GM10266 (cell line): Measurements from ENCODE around the gene AKR1D1.
"Not testable (repeated sequence)": the region's sequence is repeated elsewhere in the genome, so short reads cannot be mapped to it uniquely, and the experiment has no call there.

Experiments
- DNase-seq: peaks from one replicate; pipeline ENCODE4 v3.0.0; 2012; ENCODE audit errors: extremely low spot score
- CTCF ChIP-seq: IDR thresholded peaks from 2 replicates; pipeline ENCODE4 v1.5.1; 2012; ENCODE audit warnings: mild to moderate bottlenecking, low read depth; ENCODE audit not compliant: control insufficient read depth, insufficient read depth; ENCODE audit errors: missing control alignments

AKR1D1 gene

GRCh38 chr7:138074121-138074520 lies 2.1 kb upstream of the AKR1D1 start:
- no peak for DNase-seq
- no peak for TF ChIP-seq CTCF

- TF ChIP-seq CTCF = no peak
- no peak for DNase-seq
Observed at GRCh38 chr7:138074540-138074939, 1.7 kb upstream of the AKR1D1 start.

GRCh38 chr7:138075350-138075749 lies 909 bp upstream of the AKR1D1 start:
- TF ChIP-seq CTCF = no peak
- no peak for DNase-seq

GRCh38 chr7:138075786-138076185 lies 473 bp upstream of the AKR1D1 start:
- not testable (repeated sequence) for DNase-seq

GRCh38 chr7:138077809-138078208 lies 1.6 kb downstream of the AKR1D1 start:
- TF ChIP-seq CTCF = no peak
- no peak for DNase-seq

- no peak for DNase-seq
- TF ChIP-seq CTCF = no peak
Observed at GRCh38 chr7:138079137-138079536, 2.9 kb downstream of the AKR1D1 start.

- no peak for TF ChIP-seq CTCF
- no peak for DNase-seq
Observed at GRCh38 chr7:138081868-138082267, 5.6 kb downstream of the AKR1D1 start.

GRCh38 chr7:138083859-138084258 lies 7.6 kb downstream of the AKR1D1 start:
- no peak for TF ChIP-seq CTCF
- DNase-seq = no peak
